Activated T-cell treated with anti-CD3 and anti-CD28 coated beads for 24 hours (primary cell): ENCODE data around the gene PFKFB3.

Experiments used
- DNase-seq: peaks from one replicate; pipeline ENCODE4 v3.0.0-alpha.2; 2020; ENCODE audit warnings: low read depth

The PFKFB3 gene

GRCh38 chr10:6220418-6221191 lies 17.9 kb downstream of the PFKFB3 start:
- DNase-seq, result no peak

GRCh38 chr10:6221192-6221940 lies 18.6 kb downstream of the PFKFB3 start:
- no peak for DNase-seq

GRCh38 chr10:6221971-6222751 lies 19.4 kb downstream of the PFKFB3 start:
- DNase-seq, result no peak

GRCh38 chr10:6222755-6223154 lies 20.0 kb downstream of the PFKFB3 start:
- no peak for DNase-seq

- no peak for DNase-seq
These were observed 21.2 kb downstream of the PFKFB3 start for GRCh38 chr10:6223981-6224380.

- DNase-seq, result no peak
These were observed 22.0 kb downstream of the PFKFB3 start for GRCh38 chr10:6224781-6225180.

GRCh38 chr10:6225263-6225814 lies 22.6 kb downstream of the PFKFB3 start:
- DNase-seq, result no peak

GRCh38 chr10:6226216-6226615 lies 23.5 kb downstream of the PFKFB3 start:
- no peak for DNase-seq

GRCh38 chr10:6227346-6227745 lies 24.6 kb downstream of the PFKFB3 start:
- DNase-seq, result no peak

- no peak for DNase-seq
These were observed 25.3 kb downstream of the PFKFB3 start for GRCh38 chr10:6228010-6228511.

- DNase-seq, result no peak
These were observed 25.9 kb downstream of the PFKFB3 start for GRCh38 chr10:6228647-6229046.

GRCh38 chr10:6229290-6229689 lies 26.6 kb downstream of the PFKFB3 start:
- DNase-seq, result no peak

- DNase-seq, result no peak
These were observed 27.0 kb downstream of the PFKFB3 start for GRCh38 chr10:6229746-6230145.

- DNase-seq, result no peak
These were observed 27.6 kb downstream of the PFKFB3 start for GRCh38 chr10:6230315-6230714.

GRCh38 chr10:6231146-6231545 lies 28.4 kb downstream of the PFKFB3 start:
- no peak for DNase-seq

- DNase-seq, result no peak
These were observed 29.0 kb downstream of the PFKFB3 start for GRCh38 chr10:6231730-6232129.

- no peak for DNase-seq
These were observed 29.6 kb downstream of the PFKFB3 start for GRCh38 chr10:6232225-6232807.

- no peak for DNase-seq
These were observed 30.4 kb downstream of the PFKFB3 start for GRCh38 chr10:6232846-6233724.

- DNase-seq, result no peak
These were observed 31.1 kb downstream of the PFKFB3 start for GRCh38 chr10:6233725-6234277.

GRCh38 chr10:6234371-6234770 lies 31.6 kb downstream of the PFKFB3 start:
- DNase-seq, result no peak
